Measurements from ENCODE around the gene TRABD2A.

Gene TRABD2A

DNA sequence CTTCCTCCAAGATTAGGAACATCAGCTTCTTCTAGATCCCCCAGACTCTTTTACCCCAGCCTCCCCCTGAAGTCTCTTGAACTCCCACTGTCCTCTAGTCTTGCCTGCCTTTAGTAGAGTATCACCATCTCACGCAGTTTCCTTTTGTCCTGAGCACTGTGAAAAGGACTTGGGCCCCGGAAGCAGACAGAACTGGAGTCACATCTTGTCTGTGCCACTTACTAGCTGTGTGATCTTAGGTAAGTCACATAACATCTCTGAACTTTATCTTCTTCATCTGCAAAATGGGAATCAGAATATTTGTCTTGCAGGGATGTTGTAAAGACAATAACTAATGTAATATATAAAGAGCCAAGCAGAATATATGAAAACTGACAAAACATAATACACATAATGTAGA lies 8.4 kb upstream of the TRABD2A start:
- Histone ChIP-seq H3K9me3 (replicated peaks; ENCODE audit: insufficient read depth, low read length) (no peaks in the 10 kb centered on the region), H3K4me2 (ENCODE audit: low read depth, low read length) (peak overlapping the region; percentile 51; the same call in 1 of the 2 replicates), H3K9me2 (replicated peaks; ENCODE audit: insufficient read depth, low read length) (no peaks in the 10 kb centered on the region), H3K27me3 (replicated peaks; ENCODE audit: insufficient read depth, low read length) (no peaks in the 10 kb centered on the region), H3K36me3 (replicated peaks; ENCODE audit: insufficient read depth, low read length) (no peaks in the 10 kb centered on the region), H3K27ac (ENCODE audit: low read length) (no peak overlapping the region), H3K79me2 (ENCODE audit: low read length) (no peaks in the 10 kb centered on the region), H3K4me3 (ENCODE audit: low read length) (peak overlapping the region; percentile 26), H3K9ac (ENCODE audit: low read length) (no peak overlapping the region; the same call in 1 of the 2 replicates), H3F3A (ENCODE audit: insufficient read depth, low read length) (peaks cover 6% of the 10 kb centered on the region; the same call in 1 of the 2 replicates), H3K4me1 (ENCODE audit: low read length) (peaks cover 12% of the 10 kb centered on the region), H4K20me1 (ENCODE audit: insufficient read depth, low read length) (no peaks in the 10 kb centered on the region), H2AFZ (ENCODE audit: low read length) (peak overlapping the region; percentile 78)
- no peak for DNase-seq
- TF ChIP-seq EZH2phosphoT487 (IDR thresholded peaks at IDR 0.05; ENCODE audit: low read length) = no peak
- TF ChIP-seq EZH2 (optimal IDR thresholded peaks at IDR 0.05; ENCODE audit: low read depth, low read length) = no peak
- TF ChIP-seq, protein P1, sequence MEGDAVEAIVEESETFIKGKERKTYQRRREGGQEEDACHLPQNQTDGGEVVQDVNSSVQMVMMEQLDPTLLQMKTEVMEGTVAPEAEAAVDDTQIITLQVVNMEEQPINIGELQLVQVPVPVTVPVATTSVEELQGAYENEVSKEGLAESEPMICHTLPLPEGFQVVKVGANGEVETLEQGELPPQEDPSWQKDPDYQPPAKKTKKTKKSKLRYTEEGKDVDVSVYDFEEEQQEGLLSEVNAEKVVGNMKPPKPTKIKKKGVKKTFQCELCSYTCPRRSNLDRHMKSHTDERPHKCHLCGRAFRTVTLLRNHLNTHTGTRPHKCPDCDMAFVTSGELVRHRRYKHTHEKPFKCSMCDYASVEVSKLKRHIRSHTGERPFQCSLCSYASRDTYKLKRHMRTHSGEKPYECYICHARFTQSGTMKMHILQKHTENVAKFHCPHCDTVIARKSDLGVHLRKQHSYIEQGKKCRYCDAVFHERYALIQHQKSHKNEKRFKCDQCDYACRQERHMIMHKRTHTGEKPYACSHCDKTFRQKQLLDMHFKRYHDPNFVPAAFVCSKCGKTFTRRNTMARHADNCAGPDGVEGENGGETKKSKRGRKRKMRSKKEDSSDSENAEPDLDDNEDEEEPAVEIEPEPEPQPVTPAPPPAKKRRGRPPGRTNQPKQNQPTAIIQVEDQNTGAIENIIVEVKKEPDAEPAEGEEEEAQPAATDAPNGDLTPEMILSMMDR (IDR thresholded peaks at IDR 0.05; ENCODE audit: low read length) = no peak

DNA sequence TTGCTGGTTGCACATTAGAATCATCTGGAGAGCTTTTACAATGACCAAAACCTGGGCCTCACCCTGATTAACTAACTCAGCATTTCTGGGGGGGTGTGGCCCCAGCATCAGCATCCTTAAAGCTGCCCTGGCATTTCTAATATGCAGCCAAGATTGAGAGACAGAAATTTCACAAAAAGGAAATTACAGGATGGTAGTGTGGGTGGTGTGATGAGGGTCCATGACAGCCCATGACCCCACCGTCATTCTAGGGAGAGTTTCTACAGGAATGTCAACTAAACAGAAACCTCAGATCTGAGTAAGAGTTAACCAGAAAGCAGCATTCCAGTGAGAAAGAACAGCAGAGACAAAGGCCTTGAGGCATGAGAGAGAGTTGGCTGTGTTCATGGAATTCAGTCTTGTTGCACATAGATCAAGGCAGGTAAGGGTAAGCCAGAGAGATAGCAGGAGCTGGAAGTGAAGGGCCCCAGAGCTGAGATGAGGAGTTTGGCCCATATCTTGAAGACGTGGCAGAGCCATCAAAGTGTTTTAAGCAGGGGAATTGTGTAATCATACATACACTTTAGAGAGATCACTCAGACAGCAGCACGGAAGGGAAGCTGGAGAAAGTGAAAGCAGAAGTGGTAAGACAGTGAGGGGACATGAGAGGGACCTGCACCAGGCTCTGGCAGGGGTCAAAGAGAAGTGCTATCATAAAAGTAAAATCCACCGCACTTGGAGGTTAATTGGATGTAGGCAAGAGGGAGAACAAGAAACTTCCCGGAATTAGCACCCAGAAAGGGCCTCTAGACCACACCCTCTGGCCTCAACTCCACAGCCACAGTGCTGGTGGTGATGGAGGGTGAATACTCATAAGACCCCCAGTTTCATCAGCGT lies 7.8 kb upstream of the TRABD2A start:
- H3K4me1 ChIP-seq (ENCODE audit: low read length) = peaks cover 12% of the 10 kb centered on the region
- no peak overlapping the region for H3K27ac ChIP-seq (ENCODE audit: low read length)
- H4K20me1 ChIP-seq (ENCODE audit: insufficient read depth, low read length) = no peaks in the 10 kb centered on the region
- no peaks in the 10 kb centered on the region for H3K27me3 ChIP-seq (replicated peaks; ENCODE audit: insufficient read depth, low read length)
- peak; percentile 52 for DNase-seq
- H3K36me3 ChIP-seq (replicated peaks; ENCODE audit: insufficient read depth, low read length) = no peaks in the 10 kb centered on the region
- no peak overlapping the region; the same call in 1 of the 2 replicates for H3K9ac ChIP-seq (ENCODE audit: low read length)
- peak overlapping the region; percentile 26 for H3K4me3 ChIP-seq (ENCODE audit: low read length)
- peaks cover 6% of the 10 kb centered on the region; the same call in 1 of the 2 replicates for H3F3A ChIP-seq (ENCODE audit: insufficient read depth, low read length)
- no peaks in the 10 kb centered on the region for H3K79me2 ChIP-seq (ENCODE audit: low read length)
- peak overlapping the region; percentile 78 for H2AFZ ChIP-seq (ENCODE audit: low read length)
- no peaks in the 10 kb centered on the region for H3K9me3 ChIP-seq (replicated peaks; ENCODE audit: insufficient read depth, low read length)
- H3K4me2 ChIP-seq (ENCODE audit: low read depth, low read length) = peak overlapping the region; percentile 51
- TF ChIP-seq, protein P1 (IDR thresholded peaks at IDR 0.05; ENCODE audit: low read length) = no peak
- TF ChIP-seq EZH2 (optimal IDR thresholded peaks at IDR 0.05; ENCODE audit: low read depth, low read length) = no peak
- TF ChIP-seq EZH2phosphoT487 (IDR thresholded peaks at IDR 0.05; ENCODE audit: low read length) = no peak
- no peaks in the 10 kb centered on the region for H3K9me2 ChIP-seq (replicated peaks; ENCODE audit: insufficient read depth, low read length)

DNA sequence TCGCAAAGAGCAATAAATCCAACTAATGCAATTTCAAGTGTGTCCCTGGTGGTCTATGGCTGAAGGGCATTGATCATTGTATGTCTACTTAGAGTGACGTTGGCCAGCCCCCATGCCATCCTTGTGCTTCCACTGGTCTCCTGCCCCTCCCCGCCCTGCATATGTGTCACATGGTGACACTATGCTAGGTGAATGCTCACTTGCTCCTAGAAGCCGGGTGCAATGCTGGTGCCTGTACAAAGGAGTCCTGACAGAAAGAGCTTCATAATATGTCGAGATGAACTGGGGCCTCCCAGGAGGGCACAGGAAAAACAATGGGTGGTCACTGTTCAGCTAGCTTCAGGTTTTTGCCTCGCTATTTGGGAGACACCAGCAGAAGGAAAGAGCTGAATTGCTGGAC lies 5.9 kb upstream of the TRABD2A start:
- Histone ChIP-seq H3K79me2 (ENCODE audit: low read length) (no peaks in the 10 kb centered on the region), H4K20me1 (ENCODE audit: insufficient read depth, low read length) (no peaks in the 10 kb centered on the region), H3K9me2 (replicated peaks; ENCODE audit: insufficient read depth, low read length) (no peaks in the 10 kb centered on the region), H3K4me3 (ENCODE audit: low read length) (no peak overlapping the region), H3K4me2 (ENCODE audit: low read depth, low read length) (no peak overlapping the region), H3K9ac (ENCODE audit: low read length) (no peak overlapping the region), H3K9me3 (replicated peaks; ENCODE audit: insufficient read depth, low read length) (no peaks in the 10 kb centered on the region), H3K4me1 (ENCODE audit: low read length) (peaks cover 16% of the 10 kb centered on the region), H3F3A (ENCODE audit: insufficient read depth, low read length) (peaks cover 6% of the 10 kb centered on the region; the same call in 1 of the 2 replicates), H3K36me3 (replicated peaks; ENCODE audit: insufficient read depth, low read length) (no peaks in the 10 kb centered on the region), H3K27me3 (replicated peaks; ENCODE audit: insufficient read depth, low read length) (no peaks in the 10 kb centered on the region), H2AFZ (ENCODE audit: low read length) (no peak overlapping the region), H3K27ac (ENCODE audit: low read length) (no peak overlapping the region)
- no peak for DNase-seq
- TF ChIP-seq EZH2phosphoT487 (IDR thresholded peaks at IDR 0.05; ENCODE audit: low read length) = no peak
- TF ChIP-seq, protein P1 (IDR thresholded peaks at IDR 0.05; ENCODE audit: low read length) = no peak
- no peak for TF ChIP-seq EZH2 (optimal IDR thresholded peaks at IDR 0.05; ENCODE audit: low read depth, low read length)
